Sigmoid colon (tissue), 3 donors: ENCODE data around the gene JAKMIP1.

ENCODE experiments used
- POLR2A ChIP-seq, 2 donors: fragments of 450-650 bp; IDR thresholded peaks; one replicate each; pipeline ENCODE4 v1.6.1; 2016; ENCODE audit warnings: antibody characterized with exemption in 2 of 2, mild to moderate bottlenecking in 2 of 2, moderate library complexity in 2 of 2
- TF ChIP-seq, protein P1 (sequence below), 4 experiments: fragments of 450-650 bp in 3 of 4; fragments of 200-600 bp in 1 of 4; IDR thresholded peaks; one replicate each; pipeline ENCODE4 v1.5.1; 2016 to 2019; ENCODE audit warnings: antibody characterized with exemption in 4 of 4, mild to moderate bottlenecking in 3 of 4, moderate library complexity in 2 of 4

DNA sequence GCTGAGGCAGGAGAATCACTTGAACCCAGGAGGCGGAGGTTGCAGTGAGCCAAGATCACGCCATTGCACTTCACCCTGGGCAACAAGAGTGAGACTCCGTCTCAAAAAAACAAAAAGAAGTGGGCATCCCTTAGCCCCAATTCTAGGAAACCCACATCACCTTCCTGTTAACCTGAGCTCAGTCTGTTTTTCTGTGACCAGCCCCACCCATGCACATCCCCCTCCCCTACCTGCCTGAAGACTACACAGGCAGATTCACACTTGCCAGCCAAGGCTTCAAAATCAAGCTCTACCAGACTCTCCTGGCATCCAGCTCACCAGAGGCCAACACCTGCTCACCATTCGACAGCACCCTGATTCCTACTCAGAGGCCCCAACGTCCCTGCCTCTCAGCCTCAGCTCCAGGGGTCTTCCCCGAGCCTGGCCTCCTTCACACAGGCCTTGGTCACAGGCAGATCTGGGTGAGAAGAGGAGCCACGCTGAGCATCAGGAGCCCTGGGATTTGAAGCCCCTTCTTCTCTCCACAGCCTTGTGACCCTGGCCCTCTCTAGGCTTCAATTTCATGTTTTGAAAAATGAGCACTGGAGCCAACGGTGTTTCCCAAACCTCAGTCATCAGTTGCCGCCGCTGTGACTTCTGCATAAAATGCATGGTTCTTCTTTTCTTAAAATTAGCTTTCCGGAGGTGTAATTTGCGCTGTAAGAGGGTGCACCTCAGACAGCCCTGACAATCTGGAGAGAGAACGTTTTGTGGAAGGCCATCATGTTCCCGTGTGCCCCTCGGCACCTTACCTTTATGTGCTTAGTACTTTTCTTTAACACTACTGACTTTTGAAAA lies 47.3 kb downstream of the JAKMIP1 start:
- TF ChIP-seq, protein P1, sequence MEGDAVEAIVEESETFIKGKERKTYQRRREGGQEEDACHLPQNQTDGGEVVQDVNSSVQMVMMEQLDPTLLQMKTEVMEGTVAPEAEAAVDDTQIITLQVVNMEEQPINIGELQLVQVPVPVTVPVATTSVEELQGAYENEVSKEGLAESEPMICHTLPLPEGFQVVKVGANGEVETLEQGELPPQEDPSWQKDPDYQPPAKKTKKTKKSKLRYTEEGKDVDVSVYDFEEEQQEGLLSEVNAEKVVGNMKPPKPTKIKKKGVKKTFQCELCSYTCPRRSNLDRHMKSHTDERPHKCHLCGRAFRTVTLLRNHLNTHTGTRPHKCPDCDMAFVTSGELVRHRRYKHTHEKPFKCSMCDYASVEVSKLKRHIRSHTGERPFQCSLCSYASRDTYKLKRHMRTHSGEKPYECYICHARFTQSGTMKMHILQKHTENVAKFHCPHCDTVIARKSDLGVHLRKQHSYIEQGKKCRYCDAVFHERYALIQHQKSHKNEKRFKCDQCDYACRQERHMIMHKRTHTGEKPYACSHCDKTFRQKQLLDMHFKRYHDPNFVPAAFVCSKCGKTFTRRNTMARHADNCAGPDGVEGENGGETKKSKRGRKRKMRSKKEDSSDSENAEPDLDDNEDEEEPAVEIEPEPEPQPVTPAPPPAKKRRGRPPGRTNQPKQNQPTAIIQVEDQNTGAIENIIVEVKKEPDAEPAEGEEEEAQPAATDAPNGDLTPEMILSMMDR (IDR thresholded peaks at IDR 0.05): no peak
- no peak for TF ChIP-seq POLR2A (IDR thresholded peaks at IDR 0.05)
